NCI-H146 (cell line): ENCODE data around the gene CFD.
"Not testable (repeated sequence)": the region's sequence is repeated elsewhere in the genome, so short reads cannot be mapped to it uniquely, and the experiment has no call there.

Experiments used
- DNase-seq: peaks from one replicate; lab custom pipeline; 2025; lab: John Stamatoyannopoulos, UW

CFD gene

DNA sequence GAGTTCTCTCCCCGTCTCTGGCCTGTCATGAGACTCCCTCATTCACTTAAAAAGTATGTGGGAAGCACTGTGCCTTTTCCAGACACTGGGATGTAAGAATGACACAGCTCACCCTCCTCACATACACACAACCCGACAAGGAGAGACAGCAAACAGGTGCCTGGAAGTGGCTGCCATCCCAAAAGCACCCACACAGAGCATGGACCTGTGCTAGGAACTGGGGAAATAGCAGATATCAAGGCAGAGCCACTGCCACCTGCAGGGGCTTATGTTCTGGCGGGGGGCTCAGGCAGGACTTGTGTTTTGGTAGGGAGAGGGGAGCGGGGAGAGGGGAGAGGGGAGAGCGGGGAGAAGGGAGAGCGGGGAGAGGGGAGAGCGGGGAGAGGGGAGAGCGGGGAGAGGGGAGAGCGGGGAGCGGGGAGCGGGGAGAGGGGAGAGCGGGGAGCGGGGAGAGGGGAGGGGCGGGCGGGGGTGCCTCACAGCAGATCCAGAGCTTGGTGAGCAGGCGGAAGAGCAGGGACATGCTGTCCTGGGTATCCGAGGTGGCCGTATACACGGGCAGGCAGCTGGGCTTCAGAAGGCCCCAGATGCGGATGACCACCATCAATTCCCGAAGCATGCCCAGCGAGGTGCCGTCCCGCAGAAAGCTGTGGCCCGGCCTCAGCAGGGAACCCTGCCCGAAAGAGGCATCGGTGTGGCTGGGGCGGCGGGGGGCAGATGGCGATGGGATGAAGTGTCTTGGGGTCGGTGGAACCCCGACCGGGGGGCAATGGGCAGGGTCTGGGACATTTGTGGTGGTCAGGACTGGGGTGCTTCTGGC lies 12.2 kb downstream of the CFD start:
- no peak for DNase-seq

DNA sequence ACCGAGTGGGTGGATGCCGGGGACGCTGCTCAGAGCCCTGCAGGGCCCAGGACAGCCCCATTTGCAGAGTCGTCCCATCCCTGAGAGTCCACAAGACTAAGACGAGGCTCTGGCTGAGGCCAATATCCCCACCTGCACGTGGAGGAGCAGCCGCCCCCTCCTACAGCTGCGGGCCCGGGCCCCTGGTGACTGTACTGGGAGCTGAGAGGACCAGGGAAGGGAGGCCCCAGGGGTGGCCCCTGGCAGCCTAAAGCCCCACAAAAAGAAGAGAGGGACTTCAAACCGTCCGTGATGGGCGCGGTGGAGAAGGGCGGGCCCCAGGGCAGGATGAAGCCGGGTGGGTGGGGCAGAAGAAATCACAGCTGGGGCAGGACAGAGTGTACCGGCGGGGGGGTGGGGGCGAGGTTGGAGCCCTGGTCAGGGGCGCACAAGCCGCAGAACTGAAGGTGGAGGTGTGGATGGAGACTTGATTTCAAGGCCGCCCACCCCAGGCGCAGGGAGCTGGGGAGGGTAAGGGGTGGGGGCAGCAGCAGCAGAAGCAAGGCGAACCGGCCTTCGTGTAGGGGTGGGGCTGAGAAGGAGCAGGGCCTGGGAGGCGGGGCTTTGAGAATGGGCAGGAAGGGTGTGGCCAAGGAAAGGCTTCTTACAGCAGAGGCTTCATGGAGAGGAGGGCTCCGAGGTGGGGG lies 12.9 kb downstream of the CFD start:
- DNase-seq = no peak

DNA sequence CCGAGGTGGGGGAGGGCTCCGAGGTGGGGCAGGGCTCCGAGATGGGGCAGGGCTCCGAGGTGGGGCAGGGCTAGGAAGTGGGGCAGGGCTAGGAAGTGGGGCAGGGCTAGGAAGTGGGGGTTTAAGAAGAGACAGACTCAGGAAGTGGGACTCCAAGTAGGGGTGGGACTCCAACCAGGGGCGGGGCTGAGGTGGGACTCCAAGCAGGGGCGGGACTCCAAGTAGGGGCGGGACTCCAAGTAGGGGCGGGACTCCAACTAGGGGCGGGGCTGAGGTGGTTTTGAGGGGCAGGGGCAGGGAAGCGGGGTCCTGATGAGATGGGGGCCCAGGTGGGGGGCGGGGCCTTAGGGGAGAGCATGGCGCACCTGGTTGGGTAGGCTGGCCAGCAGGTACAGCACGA lies 13.6 kb downstream of the CFD start:
- no peak for DNase-seq

DNA sequence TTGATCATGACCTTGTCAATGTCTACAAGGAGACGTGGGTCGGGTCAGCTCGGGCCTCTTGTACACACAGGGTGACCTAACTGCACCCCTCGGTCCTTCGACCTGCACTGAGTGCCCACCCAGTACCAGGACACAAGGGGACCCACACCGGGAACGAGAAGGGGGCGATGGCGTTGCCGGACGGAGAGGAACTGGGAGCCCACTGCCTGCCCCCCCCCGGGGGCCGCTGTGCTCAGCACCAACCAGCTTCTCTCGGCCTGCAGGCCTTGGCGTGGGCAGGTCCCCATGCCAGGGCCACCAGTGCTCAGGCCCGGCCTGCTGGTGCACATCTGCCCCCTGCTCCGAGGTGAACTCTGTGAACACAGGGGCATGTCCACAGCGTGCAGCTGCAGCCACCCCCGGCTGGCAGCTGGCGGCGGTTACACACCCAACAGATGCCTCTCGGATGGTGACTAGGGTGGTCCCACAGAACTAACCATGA lies 14.1 kb downstream of the CFD start:
- DNase-seq = no peak

DNA sequence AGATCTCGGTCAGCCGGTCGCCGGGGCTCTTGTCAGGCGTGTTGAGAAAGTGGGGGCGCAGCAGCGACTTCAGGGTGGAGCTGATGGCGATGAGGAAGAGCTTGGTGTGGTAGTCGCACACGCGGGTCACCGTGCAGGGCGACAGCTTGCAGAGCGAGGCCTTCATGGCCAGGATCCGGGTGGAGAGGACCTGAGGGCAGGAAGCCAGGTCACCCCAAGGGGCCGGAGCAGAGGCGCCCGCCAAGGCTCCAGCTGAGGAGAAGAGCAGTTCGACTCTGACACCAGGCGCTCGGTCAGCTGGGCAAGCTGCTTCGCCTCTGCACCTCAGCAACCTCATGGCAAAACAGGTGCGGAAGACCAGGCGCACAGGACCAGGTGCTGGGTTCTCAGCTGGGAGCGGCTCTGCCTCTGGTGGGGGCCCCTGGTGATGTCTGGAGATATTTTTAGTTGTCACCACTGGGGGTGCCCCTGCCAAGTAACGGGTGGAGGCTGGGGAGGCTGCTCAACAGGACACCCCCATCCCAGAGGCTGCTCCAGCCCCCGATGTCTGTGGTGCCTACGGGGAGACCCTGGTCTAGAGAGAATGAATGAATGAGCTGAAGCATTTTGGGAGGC lies 15.9 kb downstream of the CFD start:
- DNase-seq = no peak

DNA sequence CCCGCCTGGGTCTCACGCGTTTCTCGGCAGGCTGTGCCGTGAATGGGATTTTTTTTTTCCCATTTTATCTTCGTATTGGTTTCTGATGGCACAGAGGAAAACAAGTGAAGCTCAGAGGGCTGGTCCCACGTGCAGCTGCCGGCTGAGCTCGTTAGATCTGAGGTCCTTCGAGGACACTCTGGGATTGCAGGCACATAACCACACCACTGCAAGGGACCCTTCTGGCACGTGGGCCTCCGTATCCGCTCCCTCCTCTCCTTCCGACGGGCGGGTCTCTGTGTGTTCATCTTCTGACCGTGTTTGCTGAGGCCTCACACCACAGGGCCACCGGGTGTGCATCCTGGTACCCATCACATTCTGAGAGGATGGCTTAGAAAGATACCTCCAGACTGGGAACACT lies 16.6 kb downstream of the CFD start:
- no peak for DNase-seq

DNA sequence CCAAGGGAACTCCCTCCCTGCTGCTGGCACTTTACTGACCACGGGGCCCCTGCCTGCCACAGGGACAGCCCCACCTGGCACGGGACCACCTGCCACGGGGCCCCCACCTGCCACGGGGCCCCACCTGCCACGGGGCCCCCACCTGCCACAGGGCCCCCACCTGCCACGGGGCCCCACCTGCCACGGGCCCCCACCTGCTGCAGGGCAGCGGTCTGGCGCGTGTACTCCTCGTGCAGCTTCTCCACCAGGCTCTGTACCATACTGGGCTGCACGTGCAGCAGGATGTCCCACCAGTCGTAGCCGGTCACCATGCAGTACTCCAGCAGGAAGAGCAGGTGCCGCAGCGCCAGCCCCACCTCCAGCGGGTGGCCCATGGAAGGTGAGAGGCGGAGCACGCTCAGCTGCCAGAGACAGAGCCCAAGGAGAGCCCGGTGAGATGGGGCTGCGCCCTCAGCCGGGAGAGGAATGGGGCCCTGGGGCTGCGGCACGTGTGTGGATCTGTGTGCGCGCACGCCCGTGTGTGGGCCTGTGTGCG lies 17.4 kb downstream of the CFD start:
- DNase-seq = no peak

DNA sequence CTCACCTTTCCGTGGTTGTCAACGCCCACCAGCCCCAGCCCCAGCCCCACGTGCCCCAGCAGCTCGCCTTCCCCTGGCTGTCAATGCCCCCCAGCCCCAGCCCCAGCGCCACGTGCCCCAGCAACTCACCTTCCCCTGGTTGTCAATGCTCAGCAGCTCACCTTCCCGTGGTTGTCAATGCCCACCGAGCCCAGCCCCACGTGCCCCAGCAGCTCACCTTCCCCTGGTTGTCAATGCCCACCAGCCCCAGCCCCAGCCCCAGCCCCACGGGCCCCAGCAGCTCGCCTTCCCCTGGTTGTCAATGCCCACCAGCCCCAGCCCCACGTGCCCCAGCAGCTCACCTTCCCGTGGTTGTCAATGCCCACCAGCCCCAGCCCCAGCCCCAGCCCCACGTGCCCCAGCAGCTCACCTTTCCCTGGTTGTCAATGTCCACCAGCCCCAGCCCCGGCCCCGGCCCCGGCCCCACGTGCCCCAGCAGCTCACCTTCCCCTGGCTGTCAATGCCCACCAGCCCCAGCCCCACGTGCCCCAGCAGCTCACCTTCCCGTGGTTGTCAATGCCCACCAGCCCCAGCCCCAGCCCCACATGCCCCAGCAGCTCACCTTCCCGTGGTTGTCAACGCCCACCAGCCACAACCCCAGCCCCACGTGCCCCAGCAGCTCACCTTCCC lies 18.7 kb downstream of the CFD start:
- not testable (repeated sequence) for DNase-seq

DNA sequence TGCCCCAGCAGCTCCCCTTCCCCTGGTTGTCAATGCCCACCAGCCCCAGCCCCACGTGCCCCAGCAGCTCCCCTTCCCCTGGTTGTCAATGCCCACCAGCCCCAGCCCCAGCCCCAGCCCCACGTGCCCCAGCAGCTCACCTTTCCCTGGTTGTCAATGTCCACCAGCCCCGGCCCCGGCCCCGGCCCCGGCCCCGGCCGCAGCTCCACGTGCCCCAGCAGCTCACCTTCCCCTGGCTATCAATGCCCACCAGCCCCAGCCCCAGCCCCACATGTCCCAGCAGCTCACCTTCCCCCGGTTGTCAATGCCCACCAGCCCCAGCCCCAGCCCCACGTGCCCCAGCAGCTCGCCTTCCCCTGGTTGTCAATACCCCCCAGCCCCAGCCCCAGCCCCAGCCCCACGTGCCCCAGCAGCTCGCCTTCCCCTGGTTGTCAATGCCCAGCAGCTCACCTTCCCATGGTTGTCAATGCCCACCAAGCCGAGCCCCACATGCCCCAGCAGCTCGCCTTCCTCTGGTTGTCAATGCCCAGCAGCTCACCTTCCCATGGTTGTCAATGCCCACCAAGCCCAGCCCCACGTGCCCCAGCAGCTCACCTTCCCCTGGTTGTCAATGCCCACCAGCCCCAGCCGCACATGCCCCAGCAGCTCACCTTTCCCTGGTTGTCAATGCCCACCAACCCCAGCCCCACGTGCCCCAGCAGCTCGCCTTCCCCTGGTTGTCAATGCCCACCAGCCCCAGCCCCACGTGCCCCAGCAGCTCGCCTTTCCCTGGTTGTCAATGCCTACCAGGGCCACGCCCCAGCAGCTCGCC lies 19.5 kb downstream of the CFD start:
- DNase-seq = not testable (repeated sequence)

DNA sequence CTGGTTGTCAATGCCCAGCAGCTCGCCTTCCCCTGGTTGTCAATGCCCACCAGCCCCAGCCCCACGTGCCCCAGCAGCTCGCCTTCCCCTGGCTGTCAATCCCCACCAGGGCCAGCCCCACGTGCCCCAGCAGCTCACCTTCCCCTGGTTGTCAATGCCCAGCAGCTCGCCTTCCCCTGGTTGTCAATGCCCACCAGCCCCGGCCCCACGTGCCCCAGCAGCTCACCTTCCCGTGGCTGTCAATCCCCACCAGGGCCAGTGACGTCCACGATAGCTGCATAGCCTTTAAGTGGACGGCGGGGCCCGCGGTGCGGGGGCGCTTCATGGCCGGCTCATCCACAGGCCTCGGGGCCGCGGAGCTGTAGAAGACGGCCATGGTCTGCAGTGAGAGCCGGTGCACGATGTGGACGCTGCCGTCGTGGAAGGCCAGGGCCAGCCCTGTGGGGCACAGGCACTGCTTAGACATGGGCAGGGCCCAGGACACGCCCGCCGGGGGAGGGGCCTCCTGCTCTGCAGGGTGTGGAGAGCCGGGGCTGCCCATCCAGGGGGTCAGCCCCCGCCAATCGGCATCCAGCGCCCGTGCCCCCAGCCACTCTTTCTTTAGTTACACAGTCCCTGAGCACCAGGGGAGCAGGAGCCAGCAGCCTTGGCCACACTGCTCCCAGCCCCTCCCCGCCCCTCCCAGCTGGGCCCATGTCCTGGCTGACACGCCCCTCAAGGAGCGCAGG lies 20.4 kb downstream of the CFD start:
- no peak for DNase-seq

DNA sequence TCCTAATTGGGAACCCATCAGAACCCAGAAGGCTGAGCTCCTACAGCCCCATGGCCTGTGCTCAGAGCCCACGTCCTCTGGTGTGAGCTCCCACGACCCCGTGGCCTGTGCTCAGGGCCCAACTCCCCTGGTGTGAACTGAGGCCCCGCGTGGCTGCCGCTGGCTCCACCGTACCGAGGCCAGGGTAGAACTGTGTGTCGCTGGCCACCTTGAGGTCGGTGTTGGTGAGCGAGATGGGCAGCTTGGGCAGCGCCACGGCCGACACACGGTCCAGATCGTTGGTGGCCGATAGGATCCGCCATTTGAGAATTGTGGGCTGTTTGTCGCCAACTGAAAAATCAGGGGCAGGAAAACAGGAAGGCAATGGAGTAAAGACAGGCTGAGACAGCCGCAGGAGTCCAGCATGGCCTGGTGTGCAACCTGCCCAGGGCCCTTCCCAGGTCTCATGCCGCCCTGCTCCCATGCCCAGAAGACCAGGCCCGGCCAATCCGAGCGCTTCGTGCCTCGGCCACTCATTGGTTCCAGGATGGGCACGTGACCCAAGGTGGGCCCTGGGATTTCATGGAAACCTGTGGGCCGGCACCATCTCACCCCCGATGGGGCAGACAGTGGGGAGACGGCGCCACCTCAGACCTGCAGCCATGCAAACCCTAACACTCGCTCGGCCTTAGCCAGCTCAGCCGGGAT lies 22.1 kb downstream of the CFD start:
- no peak for DNase-seq

DNA sequence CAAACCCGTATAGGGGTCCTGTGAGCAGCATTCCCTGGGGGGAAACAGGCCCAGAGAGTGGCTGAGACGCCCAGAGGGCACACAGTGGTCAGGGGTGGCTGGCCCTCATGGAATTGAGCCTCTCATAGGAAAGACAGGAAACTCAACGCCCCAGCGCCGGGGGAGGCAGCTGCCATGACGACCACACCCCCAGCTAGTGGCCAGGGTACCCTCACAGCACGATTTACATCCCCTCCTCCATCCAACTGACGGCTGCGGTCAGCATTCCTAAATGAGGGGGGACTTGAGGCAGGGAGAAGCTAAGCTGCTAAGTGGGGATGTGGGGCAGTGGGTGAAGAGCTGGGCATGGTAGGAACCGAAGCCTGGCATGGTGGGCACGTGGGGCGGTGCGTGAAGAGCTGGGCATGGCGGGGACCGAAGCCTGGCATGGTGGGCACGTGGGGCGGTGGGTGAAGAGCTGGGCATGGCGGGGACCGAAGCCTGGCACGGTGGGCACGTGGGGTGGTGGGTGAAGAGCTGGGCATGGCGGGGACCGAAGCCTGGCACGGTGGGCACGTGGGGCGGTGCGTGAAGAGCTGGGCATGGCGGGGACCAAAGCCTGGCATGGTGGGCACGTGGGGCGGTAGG lies 23.5 kb downstream of the CFD start:
- DNase-seq = no peak

DNA sequence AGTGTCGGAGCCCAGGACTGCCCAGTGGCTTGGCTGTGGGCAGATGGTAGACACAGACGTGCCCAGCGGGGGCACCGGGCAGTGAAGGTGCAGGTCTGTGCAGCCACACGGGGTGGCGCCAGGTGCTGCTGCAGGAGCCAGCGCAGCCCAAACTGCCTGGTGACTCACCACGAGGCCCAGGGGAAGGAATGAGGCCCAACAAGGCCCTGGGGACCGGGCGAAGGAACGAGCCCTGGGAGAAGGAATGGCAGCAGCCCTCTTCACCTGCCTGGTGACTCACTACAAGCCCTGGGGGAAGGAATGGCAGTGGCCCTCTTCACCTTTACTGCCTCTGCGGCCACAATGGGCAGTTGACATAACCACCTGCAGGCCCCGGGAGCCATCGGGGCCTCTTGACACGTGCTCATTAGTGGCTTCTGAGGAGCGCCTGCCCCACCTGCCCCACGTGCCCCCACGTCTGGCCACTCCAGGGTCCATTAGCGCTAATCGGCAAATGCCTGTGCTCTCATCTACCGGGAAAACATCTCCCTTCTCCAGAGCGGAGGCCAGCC lies 24.3 kb downstream of the CFD start:
- DNase-seq = peak; percentile 59

DNA sequence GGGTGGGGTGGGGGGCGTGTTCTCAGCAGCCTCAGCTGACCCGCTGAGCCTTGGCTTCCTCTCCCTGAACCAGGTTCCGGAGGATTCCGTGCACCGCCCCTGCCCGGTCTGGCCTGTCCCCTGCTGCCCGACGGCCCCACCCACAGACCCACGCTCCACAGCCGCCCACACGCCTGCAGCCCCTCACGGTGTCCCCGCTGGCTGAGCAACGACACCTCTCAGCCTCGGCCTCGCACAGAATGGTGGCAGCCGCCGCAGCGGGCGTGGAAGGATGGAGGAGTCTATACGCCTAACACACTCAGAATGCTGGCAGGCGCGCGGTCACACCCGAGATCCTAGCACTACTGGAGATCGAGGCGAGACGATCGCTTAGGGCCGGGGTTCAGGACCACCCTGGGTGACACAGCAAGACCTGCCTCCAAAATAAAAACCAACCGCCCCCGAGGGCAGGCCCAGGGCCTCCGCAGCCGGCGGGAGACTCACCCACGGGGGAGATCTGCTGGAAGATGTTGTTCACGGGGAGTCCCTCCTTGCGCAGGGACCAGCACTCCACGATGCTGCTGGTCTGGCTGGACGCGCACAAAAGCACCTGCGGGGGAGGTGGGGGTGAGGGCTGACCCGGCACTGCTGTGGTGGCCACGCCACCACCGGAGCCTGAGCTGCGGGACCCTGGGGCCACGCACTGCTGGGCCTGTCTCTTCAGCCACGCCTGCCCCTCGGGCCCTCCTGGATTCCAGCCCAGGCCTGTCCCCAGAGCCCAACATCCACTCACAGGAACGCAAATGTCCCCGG lies 25.2 kb downstream of the CFD start:
- no peak for DNase-seq

DNA sequence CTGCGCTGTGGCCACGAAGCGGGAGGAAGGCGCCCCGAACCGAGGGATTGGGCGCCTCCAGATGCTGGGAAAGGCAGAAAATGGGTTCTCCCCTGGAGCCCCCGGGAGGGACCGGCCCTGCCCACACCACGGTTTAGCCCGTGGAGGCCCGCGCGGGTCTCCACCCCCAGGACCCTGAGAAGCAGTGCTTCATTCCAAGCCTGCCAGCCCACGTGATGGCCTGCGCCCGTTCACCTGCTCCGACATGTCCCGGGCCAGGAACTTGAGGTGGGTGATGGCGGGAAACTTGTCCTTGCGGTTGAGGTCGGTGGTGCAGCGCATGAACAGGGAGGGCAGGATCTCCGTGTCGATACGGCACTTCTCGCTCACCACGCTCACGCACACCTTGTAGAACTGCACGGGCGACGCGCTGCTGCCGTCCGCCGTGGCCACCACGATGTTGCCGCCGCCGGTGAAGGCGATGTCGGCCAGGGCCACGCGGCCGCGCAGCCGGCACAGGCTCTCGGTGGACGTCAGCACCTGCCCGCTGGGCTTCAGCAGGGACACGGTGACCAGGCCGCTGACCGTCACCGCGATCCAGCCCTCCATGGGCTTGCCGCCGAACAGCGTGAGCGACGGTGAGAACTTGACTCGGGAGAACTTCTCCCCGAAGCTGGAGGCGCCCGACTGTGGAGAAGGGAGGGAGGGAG lies 26.2 kb downstream of the CFD start:
- DNase-seq = no peak

DNA sequence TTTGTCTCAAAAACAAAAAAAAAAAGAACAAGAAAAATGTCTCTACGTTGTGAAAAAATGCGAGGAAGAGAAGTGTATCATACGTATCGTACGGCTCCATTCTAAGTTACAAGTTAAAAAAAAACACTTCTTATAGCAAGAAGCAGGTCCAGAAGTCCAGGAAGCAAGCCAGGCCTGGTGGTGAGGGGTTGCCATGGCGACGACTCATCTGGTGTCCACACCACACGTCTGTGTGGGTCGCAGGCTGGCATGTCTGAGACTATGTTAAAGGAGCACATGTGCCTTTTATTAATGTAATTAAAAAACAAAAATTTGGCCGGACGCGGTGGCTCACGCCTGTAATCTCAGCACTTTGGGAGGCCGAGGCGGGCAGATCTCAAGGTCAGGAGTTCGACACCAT lies 27.6 kb downstream of the CFD start:
- DNase-seq = no peak

DNA sequence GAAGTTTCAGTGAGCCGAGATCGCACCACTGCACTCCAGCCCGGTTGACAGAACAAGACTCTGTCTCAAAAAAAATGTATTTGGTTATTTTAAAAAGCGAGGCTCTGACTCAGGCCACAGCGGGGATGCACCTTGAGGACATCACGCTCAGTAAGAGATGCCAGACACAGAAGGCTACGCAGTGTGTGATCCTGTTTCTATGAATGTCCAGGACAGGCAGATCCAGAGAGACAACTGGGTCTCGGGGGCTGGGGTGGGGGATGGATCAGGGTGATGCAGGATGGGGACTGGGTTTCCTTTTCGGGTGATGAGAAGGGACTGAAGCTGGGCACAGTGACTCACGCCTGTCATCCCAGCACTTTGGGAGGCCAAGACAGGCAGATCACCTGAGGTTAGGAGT lies 28.1 kb downstream of the CFD start:
- no peak for DNase-seq
